ENCODE data around the gene BBS2.

DNA sequence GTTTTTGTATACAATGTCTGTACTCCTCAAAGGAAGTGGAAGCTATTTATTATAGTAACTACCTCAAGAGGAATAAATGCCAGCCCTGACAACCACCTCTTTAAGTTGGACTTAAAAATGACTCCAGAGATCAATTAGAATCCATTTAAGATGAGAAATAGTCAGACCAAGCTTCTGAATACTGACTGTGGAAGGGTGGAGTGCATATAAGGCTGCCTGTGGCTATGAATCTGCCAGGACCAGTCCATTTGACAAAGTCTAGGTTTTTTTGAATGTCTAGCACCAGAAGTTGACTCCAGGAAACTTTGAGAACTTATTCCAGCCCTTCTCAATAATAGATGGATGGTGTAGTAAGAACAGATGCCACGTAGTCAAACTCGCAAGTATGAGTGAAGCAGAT, 53.5 kb downstream of the BBS2 start:
- TF ChIP-seq, protein P1, sequence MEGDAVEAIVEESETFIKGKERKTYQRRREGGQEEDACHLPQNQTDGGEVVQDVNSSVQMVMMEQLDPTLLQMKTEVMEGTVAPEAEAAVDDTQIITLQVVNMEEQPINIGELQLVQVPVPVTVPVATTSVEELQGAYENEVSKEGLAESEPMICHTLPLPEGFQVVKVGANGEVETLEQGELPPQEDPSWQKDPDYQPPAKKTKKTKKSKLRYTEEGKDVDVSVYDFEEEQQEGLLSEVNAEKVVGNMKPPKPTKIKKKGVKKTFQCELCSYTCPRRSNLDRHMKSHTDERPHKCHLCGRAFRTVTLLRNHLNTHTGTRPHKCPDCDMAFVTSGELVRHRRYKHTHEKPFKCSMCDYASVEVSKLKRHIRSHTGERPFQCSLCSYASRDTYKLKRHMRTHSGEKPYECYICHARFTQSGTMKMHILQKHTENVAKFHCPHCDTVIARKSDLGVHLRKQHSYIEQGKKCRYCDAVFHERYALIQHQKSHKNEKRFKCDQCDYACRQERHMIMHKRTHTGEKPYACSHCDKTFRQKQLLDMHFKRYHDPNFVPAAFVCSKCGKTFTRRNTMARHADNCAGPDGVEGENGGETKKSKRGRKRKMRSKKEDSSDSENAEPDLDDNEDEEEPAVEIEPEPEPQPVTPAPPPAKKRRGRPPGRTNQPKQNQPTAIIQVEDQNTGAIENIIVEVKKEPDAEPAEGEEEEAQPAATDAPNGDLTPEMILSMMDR (IDR thresholded peaks at IDR 0.05; ENCODE audit: poor library complexity): no peak
- TF ChIP-seq EZH2 (IDR thresholded peaks at IDR 0.05; ENCODE audit: borderline replicate concordance): no peak

Data from hepatocyte (in vitro differentiated cells).